SU-DHL-6 (cell line): Measurements from ENCODE around the gene VAT1L.

Experiments
- H2AFZ ChIP-seq: fragments of 200-600 bp; sonication (generic); 2 replicates; pipeline ENCODE4 v1.6.1; 2014; ENCODE audit warnings: low read depth, mild to moderate bottlenecking, moderate library complexity, mixed read lengths, antibody characterized with exemption, low read length; ENCODE audit not compliant: severe bottlenecking
- H3F3A ChIP-seq: fragments of 200-600 bp; shearing (Covaris generic); 2 replicates; pipeline ENCODE4 v1.6.0; 2016; ENCODE audit warnings: antibody characterized with exemption, mild to moderate bottlenecking; ENCODE audit not compliant: insufficient read depth
- H3K27ac ChIP-seq: fragments of 200-600 bp; sonication (generic); 2 replicates; pipeline ENCODE4 v1.5.1; 2016; ENCODE audit warnings: low read depth, mild to moderate bottlenecking, low read length, moderate library complexity, mixed read lengths
- H3K27me3 ChIP-seq: fragments of 200-600 bp; sonication (generic), shearing (Covaris generic); 2 replicates; pipeline ENCODE4 v1.6.0; 2014; ENCODE audit warnings: mild to moderate bottlenecking, low read length
- H3K36me3 ChIP-seq: fragments of 200-600 bp; sonication (generic); 2 replicates; pipeline ENCODE4 v1.6.1; 2014; ENCODE audit warnings: mild to moderate bottlenecking, low read length, mixed read lengths
- H3K4me2 ChIP-seq: fragments of 300-600, 200-600 bp; shearing (Covaris generic), sonication (generic); 2 replicates; pipeline ENCODE4 v1.6.0; 2014; ENCODE audit warnings: low read length, low read depth, mild to moderate bottlenecking; ENCODE audit not compliant: poor library complexity, severe bottlenecking
- H3K4me3 ChIP-seq: fragments of 200-600 bp; sonication (generic); 2 replicates; pipeline ENCODE4 v1.5.1; 2014; ENCODE audit warnings: antibody characterized with exemption, low read length, mild to moderate bottlenecking, mixed read lengths; ENCODE audit not compliant: insufficient read depth, poor library complexity, severe bottlenecking
- H3K79me2 ChIP-seq: fragments of 200-600 bp; sonication (generic); 2 replicates; pipeline ENCODE4 v1.6.1; 2014; ENCODE audit warnings: mild to moderate bottlenecking, low read length, moderate library complexity; ENCODE audit not compliant: insufficient read depth
- H3K9ac ChIP-seq: fragments of 200-600 bp; sonication (generic); 2 replicates; pipeline ENCODE4 v1.7.0; 2014; ENCODE audit warnings: mild to moderate bottlenecking, low read length
- H3K9me2 ChIP-seq: fragments of 200-600 bp; sonication (generic); replicated peaks from 2 replicates; pipeline ENCODE4 v1.6.1; 2014; ENCODE audit warnings: low read length; ENCODE audit not compliant: insufficient read depth
- H3K9me3 ChIP-seq: fragments of 200-600 bp; sonication (generic); 2 replicates; pipeline ENCODE4 v1.6.1; 2014; ENCODE audit warnings: low read length, mixed read lengths; ENCODE audit not compliant: insufficient read depth
- H4K20me1 ChIP-seq: fragments of 200-600 bp; sonication (generic); 2 replicates; pipeline ENCODE4 v1.6.1; 2014; ENCODE audit warnings: low read depth, mild to moderate bottlenecking, antibody characterized with exemption, low read length, moderate library complexity, mixed read lengths
- EZH2phosphoT487 ChIP-seq: fragments of 200-600 bp; sonication (generic), shearing (Covaris generic); conservative IDR thresholded peaks from 2 replicates; pipeline ENCODE4 v1.6.1; 2018; ENCODE audit warnings: mild to moderate bottlenecking, antibody characterized with exemption, low read length, moderate library complexity, mixed read lengths
- TF ChIP-seq, protein P1 (sequence below): fragments of 200-600 bp; sonication (generic); IDR thresholded peaks from one replicate; pipeline ENCODE4 v1.5.1; 2017; ENCODE audit warnings: antibody characterized with exemption, mild to moderate bottlenecking, low read length, moderate library complexity; ENCODE audit not compliant: insufficient read depth, poor library complexity, severe bottlenecking

The VAT1L gene

DNA sequence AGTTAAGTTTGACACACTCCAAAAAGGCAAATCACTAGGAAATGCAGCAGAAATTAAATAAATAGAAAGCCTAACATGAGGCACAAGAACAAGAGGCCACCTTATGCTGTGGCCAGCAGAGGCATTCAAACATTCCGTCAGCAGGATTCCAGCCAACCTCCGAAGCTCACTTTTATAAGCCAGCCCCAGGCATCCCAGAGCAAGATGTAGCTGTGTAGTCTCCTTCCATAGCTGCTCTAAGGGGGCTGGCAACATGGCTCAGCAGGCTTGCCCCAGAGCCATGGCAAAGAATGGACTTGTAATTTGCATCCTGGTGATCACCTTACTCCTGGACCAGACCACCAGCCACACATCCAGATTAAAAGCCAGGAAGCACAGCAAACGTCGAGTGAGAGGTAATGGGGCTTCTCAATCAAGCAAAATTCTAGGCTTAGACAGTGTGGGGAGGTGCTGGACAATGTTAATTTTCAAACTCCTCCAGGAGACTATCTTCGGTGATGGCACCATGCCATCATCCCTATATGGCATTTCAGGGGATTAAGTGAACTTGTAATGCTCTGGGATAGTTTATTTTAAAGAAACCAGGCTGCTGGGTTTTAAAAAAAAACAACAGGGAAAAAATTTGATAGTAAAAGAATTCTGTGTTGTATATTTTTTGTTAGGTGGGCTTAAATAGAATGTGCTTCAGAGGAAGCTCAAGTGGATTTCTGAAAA is 234.1 kb downstream of the VAT1L start, which contains the start of gene CLEC3A:
Gene CLEC3A, plus strand, starts transcription at position 202 of the 714 bp plus-strand sequence. Its CDS starts 79 bp downstream, at position 281.
- H3K27me3 ChIP-seq, result no peaks in the 10 kb centered on the region
- TF ChIP-seq, protein P1, sequence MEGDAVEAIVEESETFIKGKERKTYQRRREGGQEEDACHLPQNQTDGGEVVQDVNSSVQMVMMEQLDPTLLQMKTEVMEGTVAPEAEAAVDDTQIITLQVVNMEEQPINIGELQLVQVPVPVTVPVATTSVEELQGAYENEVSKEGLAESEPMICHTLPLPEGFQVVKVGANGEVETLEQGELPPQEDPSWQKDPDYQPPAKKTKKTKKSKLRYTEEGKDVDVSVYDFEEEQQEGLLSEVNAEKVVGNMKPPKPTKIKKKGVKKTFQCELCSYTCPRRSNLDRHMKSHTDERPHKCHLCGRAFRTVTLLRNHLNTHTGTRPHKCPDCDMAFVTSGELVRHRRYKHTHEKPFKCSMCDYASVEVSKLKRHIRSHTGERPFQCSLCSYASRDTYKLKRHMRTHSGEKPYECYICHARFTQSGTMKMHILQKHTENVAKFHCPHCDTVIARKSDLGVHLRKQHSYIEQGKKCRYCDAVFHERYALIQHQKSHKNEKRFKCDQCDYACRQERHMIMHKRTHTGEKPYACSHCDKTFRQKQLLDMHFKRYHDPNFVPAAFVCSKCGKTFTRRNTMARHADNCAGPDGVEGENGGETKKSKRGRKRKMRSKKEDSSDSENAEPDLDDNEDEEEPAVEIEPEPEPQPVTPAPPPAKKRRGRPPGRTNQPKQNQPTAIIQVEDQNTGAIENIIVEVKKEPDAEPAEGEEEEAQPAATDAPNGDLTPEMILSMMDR, result no peak
- no peak for TF ChIP-seq EZH2phosphoT487
- H3K4me2 ChIP-seq, result no peak within 1 kb of the TSS
- no peak within 1 kb of the TSS for H2AFZ ChIP-seq
- H3K9me2 ChIP-seq, result no peaks in the 10 kb centered on the region
- H3K4me3 ChIP-seq, result no peak within 1 kb of the TSS
- no peaks in the 10 kb centered on the region for H4K20me1 ChIP-seq
- no peaks in the 10 kb centered on the region for H3K79me2 ChIP-seq
- no peaks in the 10 kb centered on the region for H3K36me3 ChIP-seq
- no peak within 1 kb of the TSS for H3K9ac ChIP-seq
- no peaks in the 10 kb centered on the region for H3K9me3 ChIP-seq
- H3F3A ChIP-seq, result no peaks in the 10 kb centered on the region
- H3K27ac ChIP-seq, result no peak within 1 kb of the TSS

DNA sequence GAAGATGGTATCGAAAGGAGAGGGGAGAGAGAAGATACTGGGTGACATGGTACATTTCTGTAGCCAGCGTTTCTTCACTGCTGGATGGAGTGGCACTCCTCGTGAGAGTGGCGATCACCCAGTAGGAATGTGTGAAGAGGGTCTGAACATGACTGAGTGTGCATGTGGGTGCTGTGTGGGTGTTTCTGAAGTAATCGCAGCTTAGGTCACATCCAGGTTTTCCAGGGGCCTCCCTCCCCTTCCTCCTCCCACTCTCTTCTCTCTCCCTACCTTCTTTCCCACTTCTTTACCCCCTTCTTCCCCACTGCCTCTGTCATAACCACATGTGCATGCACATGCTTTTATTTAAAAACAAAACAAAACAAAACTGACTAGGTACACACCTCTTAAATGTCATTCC is 235.8 kb downstream of the VAT1L start:
- Histone ChIP-seq H3K36me3 (no peaks in the 10 kb centered on the region), H3K9ac (no peak overlapping the region), H2AFZ (no peak overlapping the region), H3K27ac (no peak overlapping the region), H4K20me1 (no peaks in the 10 kb centered on the region), H3K27me3 (no peaks in the 10 kb centered on the region), H3K4me2 (no peak overlapping the region), H3F3A (no peaks in the 10 kb centered on the region), H3K9me2 (no peaks in the 10 kb centered on the region), H3K9me3 (no peaks in the 10 kb centered on the region), H3K4me3 (no peak overlapping the region), H3K79me2 (no peaks in the 10 kb centered on the region)
- TF ChIP-seq, protein P1, result no peak
- no peak for TF ChIP-seq EZH2phosphoT487

DNA sequence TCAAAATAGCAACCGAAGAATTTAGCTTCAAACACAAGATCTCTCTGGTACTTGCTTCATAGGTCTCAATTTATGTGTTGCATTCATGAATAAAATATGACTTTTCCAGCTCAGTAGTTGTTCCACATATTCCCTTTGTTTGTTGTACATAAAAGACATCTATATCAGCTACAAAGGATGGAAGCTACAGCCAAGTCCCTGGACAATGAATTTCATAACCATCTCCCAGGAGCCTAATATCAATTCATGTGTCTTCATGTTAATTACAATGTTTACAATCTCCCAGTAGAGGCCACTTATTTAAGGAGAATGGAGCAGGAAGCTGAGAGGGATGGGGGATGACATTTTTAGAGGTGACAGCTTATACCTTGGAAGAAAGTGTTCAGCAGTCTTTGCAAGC is 237.3 kb downstream of the VAT1L start:
- Histone ChIP-seq H3K36me3 (no peaks in the 10 kb centered on the region), H3K9me3 (no peaks in the 10 kb centered on the region), H2AFZ (no peak overlapping the region), H3K79me2 (no peaks in the 10 kb centered on the region), H3K9me2 (no peaks in the 10 kb centered on the region), H3K27me3 (no peaks in the 10 kb centered on the region), H4K20me1 (no peaks in the 10 kb centered on the region), H3K4me2 (no peak overlapping the region), H3K9ac (no peak overlapping the region), H3K4me3 (no peak overlapping the region), H3K27ac (no peak overlapping the region), H3F3A (no peaks in the 10 kb centered on the region)
- no peak for TF ChIP-seq EZH2phosphoT487

DNA sequence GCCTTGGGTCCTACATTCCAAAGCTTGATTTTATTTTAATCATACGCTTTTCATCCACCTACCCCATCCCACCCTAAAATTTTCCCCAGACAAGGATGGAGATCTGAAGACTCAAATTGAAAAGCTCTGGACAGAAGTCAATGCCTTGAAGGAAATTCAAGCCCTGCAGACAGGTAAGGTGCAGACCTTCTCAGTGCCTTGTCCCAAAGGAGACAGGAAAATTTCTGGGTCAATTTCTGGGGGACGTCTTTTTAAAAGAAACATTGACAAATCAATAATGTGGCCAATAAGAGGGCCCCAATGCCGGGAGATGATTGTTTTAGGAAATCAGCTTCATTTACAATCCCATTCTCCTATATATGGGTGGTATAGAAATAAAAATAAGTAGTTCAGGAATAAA is 239.7 kb downstream of the VAT1L start:
- TF ChIP-seq EZH2phosphoT487, result no peak
- TF ChIP-seq, protein P1, result no peak
- Histone ChIP-seq H3K27ac (no peak overlapping the region), H3K79me2 (no peaks in the 10 kb centered on the region), H3K27me3 (no peaks in the 10 kb centered on the region), H2AFZ (no peak overlapping the region), H3K36me3 (no peaks in the 10 kb centered on the region), H3K9me3 (no peaks in the 10 kb centered on the region), H3K4me3 (no peak overlapping the region), H3K9ac (no peak overlapping the region), H3F3A (no peaks in the 10 kb centered on the region), H3K9me2 (no peaks in the 10 kb centered on the region), H4K20me1 (no peaks in the 10 kb centered on the region), H3K4me2 (no peak overlapping the region)
